ENCODE measurements around the gene PRIM1.
A peak's percentile ranks its signal among the peaks of the same experiment; 100 is the strongest.
"Not testable (repeated sequence)": the region's sequence is repeated elsewhere in the genome, so short reads cannot be mapped to it uniquely, and the experiment has no call there.

PRIM1 gene

GRCh38 chr12:56716458-56716857, 35.7 kb downstream of the PRIM1 start:
- no peak for DNase-seq

GRCh38 chr12:56715798-56716197, 36.3 kb downstream of the PRIM1 start:
- DNase-seq, result no peak

DNA sequence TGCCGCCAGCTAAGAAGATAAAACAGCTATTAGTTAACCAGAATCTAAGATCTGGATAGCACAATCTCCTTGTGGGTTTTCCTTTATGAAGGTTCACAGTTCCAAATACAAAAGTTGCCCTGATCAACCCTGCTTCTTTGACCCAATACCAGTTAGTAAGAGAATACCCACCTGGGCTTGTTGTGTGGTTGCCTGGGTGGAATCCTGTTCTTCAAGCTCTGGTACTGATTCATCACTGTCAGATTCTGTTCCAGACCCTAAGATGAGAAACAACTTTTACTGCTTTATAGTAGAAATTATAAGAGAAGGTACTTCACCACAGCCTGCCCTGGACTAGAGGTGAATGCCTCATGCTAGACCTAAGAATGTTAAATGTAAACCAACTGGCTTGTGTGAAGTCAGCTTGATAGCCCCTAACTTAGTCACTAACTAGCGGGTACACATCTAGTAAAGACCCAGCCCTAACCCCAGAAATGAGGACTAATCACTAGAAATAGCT, 37.6 kb downstream of the PRIM1 start:
- DNase-seq, result no peak

- no peak for DNase-seq
Observed at GRCh38 chr12:56713345-56713744, 38.8 kb downstream of the PRIM1 start.

GRCh38 chr12:56709759-56710376, 42.3 kb downstream of the PRIM1 start:
- no peak for DNase-seq

GRCh38 chr12:56704522-56704921, 47.6 kb downstream of the PRIM1 start:
- not testable (repeated sequence) for DNase-seq

DNA sequence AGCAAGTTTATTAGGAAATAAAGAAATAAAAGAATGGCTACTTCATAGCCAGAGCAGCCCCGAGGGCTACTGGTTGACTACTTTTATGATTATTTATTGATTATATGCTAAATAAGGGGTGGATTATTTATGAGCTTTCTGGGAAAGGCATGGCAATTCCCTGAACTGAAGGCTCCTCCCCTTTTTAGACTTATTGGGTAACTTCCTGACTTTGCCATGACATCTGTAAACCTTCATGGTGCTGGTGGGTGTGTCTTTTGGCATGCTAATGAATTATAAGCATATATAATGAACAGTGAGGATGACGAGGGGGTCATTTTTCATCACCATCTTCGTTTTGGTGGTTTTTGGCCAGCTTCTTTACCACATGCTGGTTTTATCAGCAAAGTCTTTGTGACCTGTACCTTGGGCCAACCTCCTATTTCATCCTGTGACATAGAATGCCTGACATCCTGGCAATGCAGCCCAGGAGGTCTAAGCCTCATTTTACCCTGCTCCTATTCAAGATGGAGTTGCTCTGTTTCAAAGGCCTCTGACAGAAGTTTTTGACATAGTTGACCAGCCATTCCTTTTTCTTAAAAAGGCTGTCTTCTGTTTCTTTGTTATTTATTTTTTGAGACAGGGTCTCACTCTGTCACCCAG, 53.0 kb downstream of the PRIM1 start:
- DNase-seq, result no peak

DNA sequence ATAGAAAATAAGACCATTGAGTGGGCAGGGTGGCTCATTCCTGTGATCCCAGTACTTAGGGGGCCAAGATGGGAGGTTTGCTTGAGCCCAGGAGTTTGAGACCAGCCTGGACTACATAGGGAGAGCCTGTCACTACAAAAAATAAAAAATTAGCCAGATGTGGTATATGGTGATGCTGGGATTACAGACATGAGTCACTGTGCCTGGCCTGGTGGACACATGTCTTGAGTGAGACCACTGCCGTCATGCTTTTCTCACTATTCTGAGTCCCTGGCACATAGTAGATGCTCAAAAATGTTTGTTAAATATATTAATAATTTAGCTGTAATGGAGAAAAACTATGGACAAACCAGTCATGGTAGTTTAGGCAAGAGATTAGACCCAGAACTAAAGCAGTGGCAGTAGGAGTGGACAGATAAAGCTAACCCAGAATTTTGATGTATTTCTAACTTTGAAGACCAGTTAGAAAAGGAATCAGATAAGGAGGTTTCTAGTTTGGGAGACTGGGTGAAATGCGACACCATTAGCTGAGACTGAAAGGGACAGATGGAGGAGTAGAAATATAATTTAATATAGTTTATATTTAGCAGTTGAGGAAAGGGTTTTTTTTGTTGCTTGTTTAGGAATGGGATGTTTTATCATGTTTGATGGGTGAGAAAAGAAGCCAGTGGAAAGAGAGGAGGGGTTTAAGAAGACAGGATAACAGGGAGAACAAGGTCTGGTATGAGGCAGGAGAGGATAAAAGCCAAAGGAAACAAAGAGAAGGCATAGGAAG, 56.6 kb downstream of the PRIM1 start:
- no peak for DNase-seq

DNA sequence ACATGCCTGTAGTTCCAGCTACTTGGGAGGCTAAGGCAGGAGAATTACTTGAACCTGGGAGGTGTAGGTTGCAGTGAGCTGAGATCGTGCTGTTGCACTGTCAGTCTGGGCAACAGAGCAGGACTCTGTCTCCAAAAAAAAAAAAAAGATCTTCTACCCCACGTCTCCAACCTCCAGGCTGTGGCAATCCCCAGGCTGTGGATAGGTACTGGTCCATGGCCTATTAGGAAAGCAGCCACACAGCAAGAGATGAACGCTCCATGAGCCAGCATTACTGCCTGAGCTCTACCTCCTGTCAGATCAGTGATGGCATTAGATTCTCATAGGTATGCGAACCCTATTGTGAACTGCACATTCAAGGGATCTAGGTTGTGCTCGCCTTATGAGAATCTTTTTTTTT, 58.0 kb downstream of the PRIM1 start:
- no peak for DNase-seq

DNA sequence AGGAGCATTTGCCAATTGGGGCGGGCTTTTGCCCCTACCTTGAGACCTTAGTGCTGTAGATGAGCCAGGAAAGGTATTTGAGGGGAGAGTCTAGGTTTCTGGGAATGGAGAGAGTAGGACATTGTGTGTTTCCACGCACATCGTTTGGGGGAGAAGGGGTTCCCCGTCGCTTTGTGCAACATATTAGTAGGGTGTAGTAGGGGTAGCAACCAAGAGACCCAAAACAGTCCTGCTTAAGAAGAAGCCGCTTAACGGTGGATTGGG, 63.3 kb downstream of the PRIM1 start:
- DNase-seq, result no peak

DNA sequence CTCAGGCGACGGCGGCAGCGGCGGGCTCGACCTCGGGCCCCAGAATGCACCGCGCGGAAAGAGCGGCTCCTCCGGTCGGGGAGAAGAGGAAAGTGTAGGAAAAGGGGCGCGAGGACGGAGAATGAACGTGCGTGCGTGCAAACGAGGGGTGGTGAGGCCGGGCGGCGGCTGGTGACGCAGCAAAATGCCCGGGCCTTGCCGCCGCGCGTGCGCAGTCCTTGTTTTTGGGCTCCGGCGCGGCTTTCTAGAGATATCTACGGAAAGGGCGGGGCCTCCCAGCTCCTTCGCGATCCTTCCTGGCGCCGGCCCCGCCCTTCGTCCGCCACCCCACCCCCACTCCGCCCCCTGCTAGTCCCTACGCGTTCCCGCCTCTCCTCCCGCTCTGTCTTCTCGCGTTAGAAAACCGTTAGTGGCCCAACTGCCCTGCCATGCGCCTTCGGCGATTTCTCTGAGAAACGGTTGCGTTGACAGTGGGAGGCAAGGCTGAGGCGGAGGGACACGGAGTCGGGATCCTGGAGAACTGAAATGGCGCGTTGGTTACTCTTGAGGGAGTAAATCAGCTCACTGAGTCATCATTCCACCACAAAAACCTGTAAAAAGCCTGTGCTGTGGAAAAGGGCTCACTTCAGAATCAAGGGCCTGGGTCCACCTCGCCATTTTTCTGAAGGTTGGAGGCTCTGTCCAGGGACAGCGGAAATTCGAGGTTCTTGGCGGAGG, 63.8 kb downstream of the PRIM1 start, which contains the start of gene PTGES3:
Gene PTGES3 (minus strand): TSS at position 156 of the 717 bp plus-strand sequence. CDS start 285 bp downstream, outside the sequence.
- DNase-seq, result peak; percentile 99 to 100 (median 99)

DNA sequence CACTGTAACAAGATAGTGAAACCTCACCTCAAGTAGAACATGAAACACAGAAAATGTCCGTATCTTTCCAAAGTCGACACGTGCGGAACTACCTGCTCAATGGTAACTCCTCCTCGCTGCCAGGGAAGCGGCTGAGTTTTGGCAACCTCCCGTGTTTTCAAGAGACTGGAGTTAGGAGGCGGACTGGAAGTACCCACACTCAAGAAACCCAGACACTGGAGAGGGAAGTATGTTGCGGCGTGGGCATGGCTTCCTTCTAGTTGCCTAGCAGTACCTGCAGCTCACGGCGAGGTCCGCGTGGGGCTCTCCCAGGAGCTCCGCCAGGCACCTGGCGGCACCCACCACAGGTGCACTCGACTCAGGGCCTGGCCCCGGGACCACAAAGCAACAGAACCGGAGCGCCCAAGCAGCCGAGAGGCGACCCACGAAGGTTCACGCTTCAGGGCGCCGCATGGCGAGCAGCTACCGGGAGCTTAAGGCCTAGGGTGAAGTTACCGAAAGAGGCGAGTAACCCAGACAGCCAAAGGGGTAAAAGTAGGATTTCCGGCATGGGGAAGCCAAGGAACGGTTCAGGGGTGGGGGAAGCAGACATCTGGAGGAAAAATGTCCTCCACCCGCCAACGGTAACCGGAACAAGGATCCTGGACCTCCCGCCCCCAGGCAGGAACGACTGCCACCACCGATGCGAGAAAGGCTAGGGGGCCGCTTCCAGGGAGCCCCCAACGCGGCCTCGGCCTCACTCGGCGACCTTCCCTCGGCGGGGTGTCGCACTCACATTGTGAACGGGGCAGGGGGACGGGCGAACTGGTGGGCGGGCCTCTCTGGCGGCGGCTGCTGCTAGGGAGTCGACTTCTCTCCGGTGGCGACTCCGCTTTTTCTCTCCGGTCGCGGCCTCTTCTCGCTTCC, 64.6 kb downstream of the PRIM1 start:
- DNase-seq, result peak; percentile 78 to 86 (median 85)

DNA sequence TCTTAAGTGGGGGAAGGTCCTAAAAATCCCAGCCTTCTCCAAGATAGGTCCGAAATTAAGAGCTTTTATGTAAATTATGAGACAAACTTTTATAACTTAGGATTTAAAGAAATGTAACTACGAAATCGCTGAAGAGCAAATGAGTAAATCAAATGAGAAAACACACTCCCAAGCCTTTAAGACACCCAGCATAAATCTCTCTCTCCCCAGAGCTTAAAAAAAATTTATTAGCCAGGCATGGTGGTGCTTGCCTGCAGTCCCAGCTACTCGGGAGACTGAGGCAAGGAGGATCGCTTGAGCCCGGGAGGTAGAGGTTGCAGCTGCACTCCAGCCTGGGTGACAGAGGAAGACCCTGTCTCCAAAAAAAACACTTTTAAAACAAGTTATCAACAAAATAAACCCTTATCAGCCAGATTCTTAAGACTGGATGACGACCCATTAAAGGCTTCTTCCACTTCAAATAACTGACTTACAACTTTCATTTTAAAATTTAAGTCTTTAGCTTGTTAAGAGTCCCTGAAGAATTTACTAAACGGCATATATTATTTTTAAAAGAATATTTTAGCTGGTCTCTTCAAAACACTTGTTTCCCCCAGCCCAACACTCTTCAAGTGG, 67.3 kb downstream of the PRIM1 start:
- no peak for DNase-seq

DNA sequence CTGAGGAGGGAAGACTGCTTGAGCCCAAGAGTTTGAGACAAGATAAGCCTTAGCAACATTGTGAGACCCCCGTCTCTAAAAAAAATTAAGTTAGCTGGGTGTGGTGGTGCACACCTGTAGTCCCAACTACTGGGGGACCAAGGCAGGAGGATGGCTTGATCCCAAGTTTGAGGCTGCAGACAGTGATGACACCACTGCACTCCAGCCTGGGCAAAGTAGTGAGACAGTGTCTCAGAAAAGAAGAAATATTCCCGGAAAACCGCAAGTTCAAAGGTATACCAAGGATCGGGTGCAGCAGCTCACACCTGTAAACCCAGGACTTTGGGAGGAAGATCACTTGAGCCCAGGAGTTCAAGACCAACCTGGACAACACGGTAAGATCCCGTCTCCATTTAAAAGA, 69.8 kb downstream of the PRIM1 start:
- no peak for DNase-seq

Measured in NCI-H1417 (cell line).